Left colon (tissue), 2 donors: Measurements from ENCODE around the gene ZNF813. TPM values are rescaled to one million over a fixed set of nuclear protein-coding genes. Genes with fewer than 3 reads are reported as not detected.
A peak's percentile ranks its signal among the peaks of the same experiment; 100 is the strongest.
"Not testable (repeated sequence)": the region's sequence is repeated elsewhere in the genome, so short reads cannot be mapped to it uniquely, and the experiment has no call there.

Experiments used
- ATAC-seq: fragments of 200-7000 bp; cut with Tn5 transposase; one replicate; pipeline ENCODE4 v1.9.1; 2020; ENCODE audit warnings: mild to moderate bottlenecking, moderate library complexity
- DNase-seq, 2 donors: peaks; one replicate each; pipeline ENCODE4 v3.0.0-alpha.2; 2020
- intact Hi-C, 2 donors: fragments of 100-400 bp; cut with DNase I in 1 of 2; cut with micrococcal nuclease in 1 of 2; formaldehyde crosslinking; loops; one replicate each; pipeline versions ENCODE4 v1.11.2 to v1.14.0; 2022; cut with DNase I, micrococcal nuclease
- total RNA-seq, 2 donors: library from RNA; stranded (reverse); fragmentation: NEBNext Ultra II Directional; extraction: Animal tissue kit (Norgen Biotek cat#: 25700); gene quantifications; one replicate each; pipeline ENCODE4 v1.2.1, GENCODE V29; 2021
- donor health status: DM: no; HTN: no; CAD: no.
- donor health status: DM: yes; HTN: yes; CAD: no.

The ZNF813 gene
- total RNA-seq, 2 donors from 2014 or later, result 3.4 to 4.2 TPM

DNA sequence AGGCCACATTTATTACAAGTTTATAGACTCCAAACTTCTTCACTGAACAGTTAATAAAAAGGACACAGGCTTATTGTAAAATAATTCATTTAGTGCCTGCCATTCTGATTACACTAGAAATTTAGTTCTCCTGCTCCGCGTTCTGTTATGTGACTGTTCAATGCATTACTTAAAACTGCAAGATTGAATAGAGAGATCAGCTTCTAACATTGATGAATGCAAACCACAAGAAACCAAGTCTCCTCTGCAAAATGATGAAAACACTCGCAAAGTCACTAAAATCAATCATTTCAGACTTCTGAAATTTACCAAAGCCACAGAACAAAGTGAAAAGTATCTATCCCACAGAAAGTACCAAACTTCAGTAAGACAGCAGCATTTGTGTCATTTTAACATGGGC, 47.5 kb downstream of the ZNF813 start:
- intact Hi-C loops, result loop anchor here in 1 of 2 donors (10.0 kb wide), 1 partner anchor 80 kb away; the partner anchor contains the start of gene ZNF761
- DNase-seq, ATAC-seq: not testable (repeated sequence)

- DNase-seq (no peak), ATAC-seq (no peak)
- intact Hi-C loops, result loop anchor here in 1 of 2 donors (10.0 kb wide), 1 partner anchor 82 kb away; the partner anchor contains the start of gene ZNF761
These were observed 49.7 kb downstream of the ZNF813 start for GRCh38 chr19:53517114-53517741.

DNA sequence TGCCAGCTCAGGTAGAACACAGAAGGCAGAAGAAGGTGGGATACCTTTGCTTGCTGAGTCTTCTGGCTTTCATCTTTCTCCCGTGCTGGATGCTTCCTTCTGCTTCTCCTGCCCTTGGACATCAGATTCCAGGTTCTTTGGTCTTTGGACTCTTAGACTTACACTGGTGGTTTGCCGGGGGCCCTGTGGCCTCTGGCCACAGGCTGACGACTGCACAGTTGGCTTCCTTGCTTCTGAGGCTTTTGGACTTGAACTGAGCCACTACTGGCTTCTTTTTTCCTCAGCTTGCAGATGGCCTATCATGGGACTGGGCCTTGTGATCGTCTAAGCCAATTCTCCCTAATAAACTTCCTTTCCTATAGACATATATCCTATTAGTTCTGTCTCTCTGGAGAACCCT, 50.6 kb downstream of the ZNF813 start:
- no peak for ATAC-seq
- intact Hi-C loops, result loop anchor here in 1 of 2 donors (10.0 kb wide), 1 partner anchor 83 kb away; the partner anchor contains the start of gene ZNF761
- DNase-seq, result no peak

DNA sequence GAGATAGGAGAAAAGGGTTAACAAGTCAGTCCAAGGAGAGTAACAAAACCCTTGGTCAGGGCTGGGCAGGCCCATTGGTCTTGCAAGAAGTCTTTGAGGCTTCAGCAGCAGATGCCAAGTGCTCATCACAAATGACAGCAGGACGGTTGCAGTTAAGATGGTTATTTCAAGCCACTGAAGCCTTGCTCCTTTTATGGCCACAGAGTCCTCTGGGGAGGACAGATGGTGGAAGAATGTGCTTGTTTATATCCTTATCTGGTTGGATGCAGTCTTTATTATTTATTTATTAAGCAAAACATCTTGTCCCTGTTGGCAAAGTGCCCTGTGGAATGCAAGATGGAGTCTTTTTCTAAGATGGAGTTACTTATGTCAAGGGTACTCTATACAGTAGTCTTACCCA, 51.2 kb downstream of the ZNF813 start:
- DNase-seq, result no peak
- intact Hi-C loops, result loop anchor here in 1 of 2 donors (10.0 kb wide), 1 partner anchor 84 kb away; the partner anchor contains the start of gene ZNF761

GRCh38 chr19:53519446-53519845, 51.9 kb downstream of the ZNF813 start:
- no peak for DNase-seq
- intact Hi-C loops, result loop anchor here in 1 of 2 donors (10.0 kb wide), 1 partner anchor 85 kb away; the partner anchor contains the start of gene ZNF761

More for the DNA sequence above, 51.2 kb downstream of the ZNF813 start:
- ATAC-seq, result no peak

DNA sequence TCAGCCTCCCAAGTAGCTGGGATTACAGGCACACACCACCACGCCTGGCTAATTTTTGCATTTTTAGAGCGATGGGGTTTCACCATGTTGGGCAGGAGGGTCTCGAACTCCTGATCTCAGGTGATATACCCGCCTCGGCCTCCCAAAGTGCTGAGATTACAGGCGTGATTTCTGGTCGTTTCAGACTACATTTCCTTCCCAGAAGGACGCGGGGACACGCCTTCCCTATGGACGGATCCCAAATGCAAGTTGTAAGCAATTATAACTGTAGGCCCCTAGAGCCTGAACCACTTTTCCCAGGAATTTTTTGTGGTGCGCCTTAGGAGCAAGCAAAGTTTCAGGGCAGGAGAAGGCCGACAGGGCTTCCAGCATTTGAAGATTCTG, 52.6 kb downstream of the ZNF813 start:
- no peak for DNase-seq
- ATAC-seq, result no peak
- intact Hi-C loops, result no loop called here

More at GRCh38 chr19:53519446-53519845, 51.9 kb downstream of the ZNF813 start:
- no peak for ATAC-seq

GRCh38 chr19:53520547-53521372, 53.2 kb downstream of the ZNF813 start:
- ATAC-seq (peak; percentile 97), DNase-seq (peak; percentile 92 to 95)
- intact Hi-C loops, result no loop called here

DNA sequence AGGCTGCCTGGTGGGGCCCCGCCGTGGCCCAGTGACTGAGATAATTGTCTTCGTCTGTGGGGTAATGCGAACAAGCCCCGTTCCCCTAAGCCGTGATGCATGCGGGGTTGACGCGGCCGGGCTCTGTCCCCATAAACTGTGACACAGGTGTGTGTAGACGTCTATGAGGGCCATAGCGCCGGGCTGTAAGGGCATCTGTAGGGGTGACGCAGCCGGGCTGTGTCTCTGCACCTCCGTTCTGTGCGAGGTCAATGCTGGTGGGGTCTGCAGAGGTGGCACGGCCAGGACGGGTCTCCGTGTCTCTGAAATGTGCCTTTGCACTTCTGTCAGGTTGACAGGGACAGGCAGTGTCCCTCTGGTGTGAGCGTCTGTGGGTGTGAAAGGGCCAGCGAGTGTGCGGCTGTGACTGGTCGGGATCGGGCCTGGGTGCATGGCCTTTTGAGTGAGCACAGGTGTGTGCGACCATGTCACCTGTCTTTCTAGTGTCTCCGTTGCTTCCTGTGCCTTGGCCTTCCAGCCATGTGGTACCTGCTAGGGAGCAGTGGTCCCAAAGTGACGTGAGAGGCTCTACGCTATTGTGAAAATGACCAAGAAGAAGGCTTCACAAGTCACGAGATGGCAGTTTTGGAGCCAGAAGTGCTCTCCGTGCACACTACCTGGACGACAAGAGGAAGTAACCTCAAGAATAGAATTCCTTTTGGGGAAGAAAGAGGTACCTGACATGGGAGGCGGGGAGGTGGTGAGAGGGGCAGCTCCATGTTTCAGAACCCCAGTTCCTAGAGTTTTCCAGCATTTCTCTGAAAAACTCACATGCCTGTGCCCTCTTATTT, 54.1 kb downstream of the ZNF813 start:
- intact Hi-C loops, result no loop called here
- ATAC-seq, result no peak
- no peak for DNase-seq

- intact Hi-C loops, result no loop called here
- ATAC-seq, result no peak
- DNase-seq, result no peak
These were observed 58.4 kb downstream of the ZNF813 start for GRCh38 chr19:53525922-53526321.

- DNase-seq (no peak), ATAC-seq (no peak)
- intact Hi-C loops, result no loop called here
These were observed 63.1 kb downstream of the ZNF813 start for GRCh38 chr19:53530622-53531021.

GRCh38 chr19:53531457-53531856, 63.9 kb downstream of the ZNF813 start:
- no peak for DNase-seq
- ATAC-seq, result no peak
- intact Hi-C loops, result no loop called here

DNA sequence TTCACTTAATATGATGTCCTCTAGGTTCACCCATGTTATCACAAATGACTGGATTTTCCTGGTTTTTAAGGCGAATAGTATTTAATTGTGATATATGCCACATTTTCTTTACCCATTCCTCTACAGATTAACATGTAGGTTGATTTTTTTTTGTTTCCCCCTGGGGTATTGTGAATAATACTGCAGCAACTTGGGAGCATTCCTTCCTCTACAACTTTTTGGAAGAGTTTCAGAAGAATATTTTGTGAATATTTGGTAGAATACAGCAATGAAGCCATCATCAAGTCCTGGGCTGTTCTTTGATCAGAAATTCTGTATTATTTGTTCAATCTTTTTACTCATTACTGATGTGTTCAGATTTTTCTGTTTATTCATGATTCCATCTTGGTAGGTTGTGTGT, 64.8 kb downstream of the ZNF813 start:
- ATAC-seq (no peak), DNase-seq (no peak)
- intact Hi-C loops, result no loop called here

DNA sequence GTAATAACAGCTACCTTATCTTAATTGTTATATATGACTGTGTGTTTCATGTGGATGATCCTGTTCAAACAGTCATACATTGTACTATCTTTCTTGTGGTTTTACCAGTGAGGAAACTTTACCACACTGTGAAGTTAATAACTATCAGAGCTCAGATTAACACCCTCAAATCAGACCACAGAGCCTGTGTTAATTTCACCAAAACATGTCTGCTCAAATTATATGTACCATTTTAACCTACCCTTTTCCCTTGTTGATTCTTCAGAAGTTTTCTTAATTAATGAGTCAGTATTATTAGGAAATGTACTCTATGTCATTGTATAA, 68.7 kb downstream of the ZNF813 start:
- DNase-seq, result no peak

GRCh38 chr19:53537121-53537520, 69.6 kb downstream of the ZNF813 start:
- ATAC-seq (peak; percentile 34), DNase-seq (no peak)
- intact Hi-C loops, result no loop called here

More for the DNA sequence above, 68.7 kb downstream of the ZNF813 start:
- intact Hi-C loops, result no loop called here
- no peak for ATAC-seq

- intact Hi-C loops, result no loop called here
- peak; percentile 91 for ATAC-seq
- peak; percentile 71 to 82 for DNase-seq
These were observed 70.2 kb downstream of the ZNF813 start, which contains the start of gene ZNF331 for GRCh38 chr19:53537521-53538377. ZNF331 (plus strand) TSS chr19:53538145; CDS start chr19:53569377, 31,232 bp downstream.

GRCh38 chr19:53538378-53539109, 71.0 kb downstream of the ZNF813 start:
- ATAC-seq (peak; percentile 26), DNase-seq (no peak)
- intact Hi-C loops, result no loop called here

DNA sequence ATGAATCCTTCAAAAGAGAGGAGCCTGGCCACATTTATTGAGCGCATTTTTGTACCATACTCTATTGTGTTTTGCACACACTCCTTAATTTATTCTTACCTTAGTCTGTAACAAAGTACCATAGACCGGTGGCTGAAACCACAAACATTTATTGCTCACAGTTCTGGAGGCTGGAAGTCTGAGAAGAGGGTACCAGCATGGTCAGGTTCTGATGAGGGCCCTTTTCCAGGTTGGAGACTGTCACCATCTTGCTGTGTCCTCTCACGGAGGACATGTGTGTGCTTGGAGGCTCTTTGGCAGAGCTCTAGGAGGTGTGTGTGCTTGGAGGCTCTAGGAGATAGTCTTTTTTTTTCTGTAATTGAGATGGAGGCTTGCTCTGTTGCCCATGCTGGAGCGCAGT, 72.6 kb downstream of the ZNF813 start:
- DNase-seq (no peak), ATAC-seq (no peak)
- intact Hi-C loops, result no loop called here
